Measurements from ENCODE around the gene MEI4. TPM values are rescaled to one million over a fixed set of nuclear protein-coding genes. Genes with fewer than 3 reads are reported as not detected.

MEI4 gene
- total RNA-seq, 1 donor from 2014 or later: not detected

- TF ChIP-seq CTCF (IDR thresholded peaks at IDR 0.05): peak; percentile 56
- Mint-ChIP-seq H3K27me3 (ENCODE audit: low read depth) (no peaks in the 10 kb centered on the region), H3K36me3 (ENCODE audit: low read depth) (no peaks in the 10 kb centered on the region), H3K4me1 (ENCODE audit: low read depth) (no peaks in the 10 kb centered on the region), H3K27ac (ENCODE audit: unreplicated experiment) (no peak overlapping the region), H3K4me3 (ENCODE audit: unreplicated experiment) (no peak overlapping the region), H3K9me3 (ENCODE audit: low read depth) (no peaks in the 10 kb centered on the region)
- DNase-seq (ENCODE audit: low spot score): no peak
These were observed 273.4 kb downstream of the MEI4 start for GRCh38 chr6:77926198-77926751.

DNA sequence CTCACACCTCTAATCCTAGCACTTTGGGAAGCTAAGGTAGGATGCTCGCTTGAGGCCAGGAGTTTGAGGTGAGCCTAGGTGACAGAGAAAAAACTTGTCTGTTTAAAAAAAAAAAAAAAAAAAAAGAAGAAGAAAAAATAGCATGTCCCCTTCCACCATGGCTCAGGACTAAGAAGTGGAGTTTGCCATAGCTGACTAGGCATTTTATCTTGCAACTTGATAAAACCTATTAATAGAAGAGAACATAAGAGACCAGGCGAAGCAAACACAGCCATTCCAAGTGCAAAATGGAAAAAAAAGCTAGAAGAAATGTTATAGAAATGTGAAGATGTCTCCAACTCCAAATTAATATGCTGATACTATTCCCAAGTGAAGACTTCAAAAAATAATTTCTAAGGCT, 277.5 kb downstream of the MEI4 start:
- Mint-ChIP-seq H3K4me3 (ENCODE audit: unreplicated experiment) (no peak overlapping the region), H3K9me3 (ENCODE audit: low read depth) (no peaks in the 10 kb centered on the region), H3K4me1 (ENCODE audit: low read depth) (no peaks in the 10 kb centered on the region), H3K36me3 (ENCODE audit: low read depth) (no peaks in the 10 kb centered on the region), H3K27ac (ENCODE audit: unreplicated experiment) (no peak overlapping the region), H3K27me3 (ENCODE audit: low read depth) (no peaks in the 10 kb centered on the region)
- TF ChIP-seq CTCF (IDR thresholded peaks at IDR 0.05): no peak
- DNase-seq (ENCODE audit: low spot score): no peak

DNA sequence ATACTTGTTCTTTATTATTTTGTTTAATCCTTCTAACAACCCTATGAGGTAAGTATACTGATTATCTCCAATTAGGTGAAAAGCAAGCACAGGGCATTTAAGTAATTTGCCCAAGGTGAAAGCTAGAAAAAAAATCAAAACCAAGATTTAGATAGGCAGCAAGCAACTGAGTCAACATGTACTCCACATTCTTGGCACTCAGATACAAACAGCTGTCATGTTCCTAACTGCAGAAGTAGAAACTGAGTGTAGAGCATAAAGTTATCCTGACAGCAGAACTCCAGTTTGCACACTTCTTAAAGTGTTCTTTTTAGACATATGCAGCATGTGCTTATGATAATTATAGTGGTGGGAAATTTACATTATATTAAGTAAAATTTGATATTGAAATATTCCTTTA, 278.1 kb downstream of the MEI4 start:
- Mint-ChIP-seq H3K27ac (ENCODE audit: unreplicated experiment) (no peak overlapping the region), H3K4me3 (ENCODE audit: unreplicated experiment) (no peak overlapping the region), H3K9me3 (ENCODE audit: low read depth) (no peaks in the 10 kb centered on the region), H3K4me1 (ENCODE audit: low read depth) (no peaks in the 10 kb centered on the region), H3K27me3 (ENCODE audit: low read depth) (no peaks in the 10 kb centered on the region), H3K36me3 (ENCODE audit: low read depth) (no peaks in the 10 kb centered on the region)
- DNase-seq (ENCODE audit: low spot score): no peak
- no peak for TF ChIP-seq CTCF (IDR thresholded peaks at IDR 0.05)

GRCh38 chr6:77962070-77962469, 309.2 kb downstream of the MEI4 start:
- H3K4me1 Mint-ChIP-seq (ENCODE audit: low read depth): peaks cover 6% of the 10 kb centered on the region
- H3K27me3 Mint-ChIP-seq (ENCODE audit: low read depth): no peaks in the 10 kb centered on the region
- DNase-seq (ENCODE audit: low spot score): no peak
- peaks cover 4% of the 10 kb centered on the region for H3K36me3 Mint-ChIP-seq (ENCODE audit: low read depth)
- H3K27ac Mint-ChIP-seq (ENCODE audit: unreplicated experiment): no peak overlapping the region
- TF ChIP-seq CTCF (IDR thresholded peaks at IDR 0.05): no peak
- no peak overlapping the region for H3K4me3 Mint-ChIP-seq (ENCODE audit: unreplicated experiment)
- H3K9me3 Mint-ChIP-seq (ENCODE audit: low read depth): peaks cover 26% of the 10 kb centered on the region

DNA sequence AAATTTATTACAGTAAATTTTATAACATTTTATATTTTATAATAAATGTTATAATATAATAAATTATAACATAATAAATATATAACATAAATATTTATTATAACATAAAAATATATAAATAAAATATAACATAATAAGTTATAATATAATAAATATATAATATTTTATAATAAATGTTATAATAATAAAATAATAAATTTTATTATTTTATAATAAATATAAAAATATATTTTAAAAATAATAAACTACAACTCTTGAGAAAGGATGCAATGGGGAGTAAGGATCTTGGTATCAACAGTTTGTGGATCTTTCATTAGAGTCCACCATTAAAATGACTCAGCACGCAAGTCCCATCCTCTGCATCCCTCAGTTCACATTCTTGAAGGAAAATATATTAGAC, 312.6 kb downstream of the MEI4 start:
- Mint-ChIP-seq H3K4me3 (ENCODE audit: unreplicated experiment) (no peak overlapping the region), H3K4me1 (ENCODE audit: low read depth) (peaks cover 12% of the 10 kb centered on the region), H3K9me3 (ENCODE audit: low read depth) (peaks cover 28% of the 10 kb centered on the region), H3K27me3 (ENCODE audit: low read depth) (no peaks in the 10 kb centered on the region), H3K27ac (ENCODE audit: unreplicated experiment) (no peak overlapping the region), H3K36me3 (ENCODE audit: low read depth) (peaks cover 4% of the 10 kb centered on the region)
- TF ChIP-seq CTCF (IDR thresholded peaks at IDR 0.05): no peak
- no peak for DNase-seq (ENCODE audit: low spot score)

All from chondrocyte (in vitro differentiated cells).